Esophagus squamous epithelium (tissue), 5 donors: ENCODE results near the gene HDAC7. TPM values are rescaled to one million over a fixed set of nuclear protein-coding genes. Genes with fewer than 3 reads are reported as not detected.

Experiments used
- DNase-seq: peaks from one replicate; lab custom pipeline; 2025; lab: John Stamatoyannopoulos, UW
- H3K27ac ChIP-seq, 4 donors: fragments of 200-600 bp; sonication (generic); one replicate each; pipeline ENCODE4 v1.5.1; 2016 to 2019; ENCODE audit warnings: mild to moderate bottlenecking in 1 of 4
- H3K27me3 ChIP-seq, 4 donors: fragments of 200-600 bp; sonication (generic); 1 replicate in 3 of 4; 2 replicates in 1 of 4; pipeline versions ENCODE4 v1.5.1 to v1.6.0; 2017 to 2021; ENCODE audit warnings: antibody characterized with exemption in 1 of 4
- H3K36me3 ChIP-seq, 3 donors: fragments of 200-600 bp; sonication (generic); one replicate each; pipeline ENCODE4 v1.5.1; 2016 to 2019
- H3K4me1 ChIP-seq, 3 donors: fragments of 200-600 bp; sonication (generic); one replicate each; pipeline ENCODE4 v1.5.1; 2017 to 2019
- H3K4me3 ChIP-seq, 4 donors: fragments of 200-600 bp; sonication (generic); 1 replicate in 3 of 4; 2 replicates in 1 of 4; pipeline ENCODE4 v1.5.1; 2016 to 2019; ENCODE audit warnings: mild to moderate bottlenecking in 2 of 4, moderate library complexity in 1 of 4
- H3K9me3 ChIP-seq, 3 donors: fragments of 200-600 bp; sonication (generic); one replicate each; pipeline ENCODE4 v1.5.1; 2016 to 2019
- POLR2A ChIP-seq, 4 donors: fragments of 450-650 bp; IDR thresholded peaks; one replicate each; pipeline ENCODE4 v1.6.1; 2017; ENCODE audit warnings: antibody characterized with exemption in 4 of 4, mild to moderate bottlenecking in 4 of 4, moderate library complexity in 3 of 4
- WGBS, 2 donors: methylation state at CpG; one replicate each; pipeline ENCODE4 v1.1.5; 2018; 5-methylcytosine and 5-hydroxymethylcytosine counted together
- intact Hi-C: fragments of 100-400 bp; cut with DNase I; formaldehyde crosslinking; loops from one replicate; pipeline ENCODE4 v1.15.0; 2022
- total RNA-seq, 4 donors: library from RNA; depleted of rRNA; stranded (reverse); fragments of >200 nt; gene quantifications; one replicate each; pipeline ENCODE4 v1.1.0, GENCODE V29; 2016
- TF ChIP-seq, protein P1 (sequence below), 6 experiments: fragments of 450-650 bp in 4 of 6; fragments of 200-600 bp in 2 of 6; sonication (generic) in 2 of 6; IDR thresholded peaks; one replicate each; pipeline ENCODE4 v1.5.1; 2016 to 2019; ENCODE audit warnings: antibody characterized with exemption in 6 of 6, mild to moderate bottlenecking in 4 of 6, moderate library complexity in 4 of 6
- donor health status: DM: yes; HTN: yes; CAD: no.

The HDAC7 gene
- total RNA-seq, 4 donors from 2014 or later: 19.8 to 37.2 (median 24.0) TPM

GRCh38 chr12:47832263-47832933, 12.7 kb upstream of the HDAC7 start:
- no peak overlapping the region for H3K4me3 ChIP-seq
- intact Hi-C loops: loop anchor here (10.0 kb wide), 1 partner anchor 88 kb away; no protein-coding TSS in a partner anchor

DNA sequence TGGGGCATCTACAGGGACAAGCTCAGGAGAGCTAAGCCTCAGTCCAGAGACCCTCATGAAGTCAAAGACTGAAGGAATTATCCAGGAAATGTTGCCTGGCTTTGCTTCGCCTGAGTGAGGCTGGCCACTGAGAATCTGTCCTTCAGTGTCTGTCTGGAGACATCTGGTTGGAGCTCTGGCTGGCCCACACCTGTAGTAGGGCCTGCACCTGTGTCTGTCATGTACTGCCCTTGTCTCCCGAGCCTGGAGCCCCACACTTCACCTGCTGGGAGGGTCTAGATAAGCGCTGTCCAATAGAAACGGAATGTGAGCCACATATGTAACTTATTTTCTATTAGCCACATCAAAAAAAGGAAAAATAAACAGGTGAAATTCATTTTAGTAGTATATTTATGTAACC, 9.9 kb upstream of the HDAC7 start:
- Histone ChIP-seq H3K9me3 (no peaks in the 10 kb centered on the region), H3K27ac (peak overlapping the region; percentile 82 to 99 (median 90)), H3K4me1 (peaks cover 37 to 64% (median 47%) of the 10 kb centered on the region in 3 donors), H3K36me3 (no peaks in the 10 kb centered on the region), H3K27me3 (no peaks in the 10 kb centered on the region), H3K4me3 (no peak overlapping the region)
- no peak for DNase-seq
- no peak for TF ChIP-seq POLR2A (IDR thresholded peaks at IDR 0.05)
- TF ChIP-seq, protein P1, sequence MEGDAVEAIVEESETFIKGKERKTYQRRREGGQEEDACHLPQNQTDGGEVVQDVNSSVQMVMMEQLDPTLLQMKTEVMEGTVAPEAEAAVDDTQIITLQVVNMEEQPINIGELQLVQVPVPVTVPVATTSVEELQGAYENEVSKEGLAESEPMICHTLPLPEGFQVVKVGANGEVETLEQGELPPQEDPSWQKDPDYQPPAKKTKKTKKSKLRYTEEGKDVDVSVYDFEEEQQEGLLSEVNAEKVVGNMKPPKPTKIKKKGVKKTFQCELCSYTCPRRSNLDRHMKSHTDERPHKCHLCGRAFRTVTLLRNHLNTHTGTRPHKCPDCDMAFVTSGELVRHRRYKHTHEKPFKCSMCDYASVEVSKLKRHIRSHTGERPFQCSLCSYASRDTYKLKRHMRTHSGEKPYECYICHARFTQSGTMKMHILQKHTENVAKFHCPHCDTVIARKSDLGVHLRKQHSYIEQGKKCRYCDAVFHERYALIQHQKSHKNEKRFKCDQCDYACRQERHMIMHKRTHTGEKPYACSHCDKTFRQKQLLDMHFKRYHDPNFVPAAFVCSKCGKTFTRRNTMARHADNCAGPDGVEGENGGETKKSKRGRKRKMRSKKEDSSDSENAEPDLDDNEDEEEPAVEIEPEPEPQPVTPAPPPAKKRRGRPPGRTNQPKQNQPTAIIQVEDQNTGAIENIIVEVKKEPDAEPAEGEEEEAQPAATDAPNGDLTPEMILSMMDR (IDR thresholded peaks at IDR 0.05): no peak
- intact Hi-C loops: no loop called here
- 61 to 91% methylated on average over 3 to 4 of the region's 4 CpGs for WGBS, 2 donors

More at GRCh38 chr12:47832263-47832933, 12.7 kb upstream of the HDAC7 start:
- no peaks in the 10 kb centered on the region for H3K27me3 ChIP-seq
- 73 to 76% methylated on average over 8 to 13 of the region's 13 CpGs for WGBS, 2 donors
- TF ChIP-seq, protein P1 (IDR thresholded peaks at IDR 0.05): no peak
- TF ChIP-seq POLR2A (IDR thresholded peaks at IDR 0.05): no peak
- no peaks in the 10 kb centered on the region for H3K9me3 ChIP-seq
- H3K36me3 ChIP-seq: no peaks in the 10 kb centered on the region
- H3K4me1 ChIP-seq: peaks cover 23 to 48% (median 28%) of the 10 kb centered on the region in 3 donors
- no peak overlapping the region for H3K27ac ChIP-seq
- DNase-seq: no peak

DNA sequence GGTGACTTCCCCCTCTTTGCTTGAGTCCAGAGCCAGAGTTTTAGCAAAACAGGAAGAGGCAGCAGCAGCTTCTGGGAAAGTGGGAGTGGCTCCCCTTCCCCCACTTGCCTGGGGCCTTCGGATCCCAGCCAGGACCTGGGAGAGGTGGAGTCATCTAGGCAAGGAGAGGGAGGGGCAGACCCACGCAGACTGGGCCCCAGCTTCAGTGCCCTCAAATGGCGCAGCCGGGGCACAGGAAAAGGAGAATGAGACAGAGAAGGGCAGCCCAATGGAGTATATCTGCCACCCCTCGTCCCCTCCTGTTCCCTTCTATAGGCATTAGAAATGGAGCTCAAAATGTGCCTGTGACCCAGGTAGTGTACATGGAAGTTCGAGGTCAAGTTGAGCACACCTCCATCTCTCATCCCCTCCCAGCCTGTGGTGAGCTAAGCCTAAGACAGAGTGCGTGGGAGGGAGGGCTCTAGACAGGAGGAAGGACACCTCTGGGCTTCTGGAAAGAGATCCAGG, 9.3 kb upstream of the HDAC7 start:
- Histone ChIP-seq H3K4me1 (peaks cover 43 to 69% (median 53%) of the 10 kb centered on the region in 3 donors), H3K36me3 (no peaks in the 10 kb centered on the region), H3K27me3 (no peaks in the 10 kb centered on the region), H3K27ac (peak overlapping the region; percentile 82 to 99 (median 90)), H3K4me3 (peak overlapping the region in 1 of 4 donors; percentile 46), H3K9me3 (no peaks in the 10 kb centered on the region)
- TF ChIP-seq, protein P1 (IDR thresholded peaks at IDR 0.05): no peak
- TF ChIP-seq POLR2A (IDR thresholded peaks at IDR 0.05): peak in 1 of 4 donors; percentile 26
- DNase-seq: no peak
- intact Hi-C loops: no loop called here
- WGBS, 2 donors: 6 to 30% methylated on average over 2 to 3 of the region's 7 CpGs

- TF ChIP-seq, protein P1 (IDR thresholded peaks at IDR 0.05): no peak
- no peak for TF ChIP-seq POLR2A (IDR thresholded peaks at IDR 0.05)
- DNase-seq: no peak
- WGBS, 2 donors: 41 to 62% methylated on average over 9 to 13 of the region's 14 CpGs
- no peaks in the 10 kb centered on the region for H3K27me3 ChIP-seq
- no peaks in the 10 kb centered on the region for H3K9me3 ChIP-seq
- intact Hi-C loops: no loop called here
- peak overlapping the region in 1 of 4 donors; percentile 46 for H3K4me3 ChIP-seq
- H3K4me1 ChIP-seq: peaks cover 45 to 76% (median 60%) of the 10 kb centered on the region in 3 donors
- no peaks in the 10 kb centered on the region for H3K36me3 ChIP-seq
- peak overlapping the region; percentile 82 to 99 (median 90) for H3K27ac ChIP-seq
These were observed 8.6 kb upstream of the HDAC7 start for GRCh38 chr12:47828008-47828975.
